Measurements from ENCODE around the gene COPG2. TPM values are rescaled to one million over a fixed set of nuclear protein-coding genes. Genes with fewer than 3 reads are reported as not detected.

The COPG2 gene
- total RNA-seq, 2 experiments from 2014 or later = 11.2 to 12.0 TPM

Other genes starting within 250 kb of the COPG2 start
- 10 to 100 TPM; 13.2 to 15.7 TPM for gene CEP41, start 227.7 kb downstream of the COPG2 start, total RNA-seq
- gene MEST, start 176.7 kb downstream of the COPG2 start, total RNA-seq = under 1 TPM; 0.55 to 0.68 TPM
- gene TSGA13, start 17.8 kb upstream of the COPG2 start, total RNA-seq = not detected
- gene KLF14, start 65.5 kb upstream of the COPG2 start, total RNA-seq = not detected

Measured in activated CD4-positive, alpha-beta memory T cell treated with anti-CD3 and anti-CD28 coated beads, Interleukin-2, amount 10 ng/mL, durations not matched to agents 7 days and 5 days (primary cell).